ENCODE data around the gene PACRG. TPM values are rescaled to one million over a fixed set of nuclear protein-coding genes. Genes with fewer than 3 reads are reported as not detected.

PACRG gene
- total RNA-seq, 3 donors from 2014 or later, result 0.64 to 6.4 (median 4.6) TPM

DNA sequence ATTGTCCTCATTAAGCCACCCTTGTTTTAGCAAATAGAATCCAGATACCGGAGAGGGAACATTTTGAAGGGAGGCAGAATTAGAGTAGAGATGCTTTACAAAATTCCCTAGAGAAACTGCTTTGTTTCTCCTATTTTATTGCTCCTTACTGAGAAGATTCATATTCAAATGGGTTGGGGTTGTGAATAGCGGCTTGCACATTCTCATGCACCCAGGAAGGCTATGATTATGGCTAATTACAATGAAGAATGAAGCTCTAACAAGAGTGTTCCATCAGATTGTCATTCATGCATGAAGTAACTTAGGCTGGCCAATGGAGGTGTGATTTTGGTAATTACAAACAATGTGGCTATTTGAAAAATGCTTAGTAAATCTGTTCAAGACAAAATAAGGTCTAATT lies 129.6 kb downstream of the PACRG start:
- peak overlapping the region; percentile 45 to 59 for H3K27ac ChIP-seq
- no peaks in the 10 kb centered on the region for H3K36me3 ChIP-seq
- no peaks in the 10 kb centered on the region for H3K9me3 ChIP-seq
- no peak for TF ChIP-seq POLR2AphosphoS5 (IDR thresholded peaks at IDR 0.05)
- TF ChIP-seq, protein P1, sequence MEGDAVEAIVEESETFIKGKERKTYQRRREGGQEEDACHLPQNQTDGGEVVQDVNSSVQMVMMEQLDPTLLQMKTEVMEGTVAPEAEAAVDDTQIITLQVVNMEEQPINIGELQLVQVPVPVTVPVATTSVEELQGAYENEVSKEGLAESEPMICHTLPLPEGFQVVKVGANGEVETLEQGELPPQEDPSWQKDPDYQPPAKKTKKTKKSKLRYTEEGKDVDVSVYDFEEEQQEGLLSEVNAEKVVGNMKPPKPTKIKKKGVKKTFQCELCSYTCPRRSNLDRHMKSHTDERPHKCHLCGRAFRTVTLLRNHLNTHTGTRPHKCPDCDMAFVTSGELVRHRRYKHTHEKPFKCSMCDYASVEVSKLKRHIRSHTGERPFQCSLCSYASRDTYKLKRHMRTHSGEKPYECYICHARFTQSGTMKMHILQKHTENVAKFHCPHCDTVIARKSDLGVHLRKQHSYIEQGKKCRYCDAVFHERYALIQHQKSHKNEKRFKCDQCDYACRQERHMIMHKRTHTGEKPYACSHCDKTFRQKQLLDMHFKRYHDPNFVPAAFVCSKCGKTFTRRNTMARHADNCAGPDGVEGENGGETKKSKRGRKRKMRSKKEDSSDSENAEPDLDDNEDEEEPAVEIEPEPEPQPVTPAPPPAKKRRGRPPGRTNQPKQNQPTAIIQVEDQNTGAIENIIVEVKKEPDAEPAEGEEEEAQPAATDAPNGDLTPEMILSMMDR (IDR thresholded peaks at IDR 0.05), result no peak
- TF ChIP-seq POLR2A (IDR thresholded peaks at IDR 0.05), result no peak
- intact Hi-C loops (cut with DNase I; ENCODE audit: low total_unique reads), result loop anchor here (5.0 kb wide), 1 partner anchor 260 kb away; no protein-coding TSS in a partner anchor
- no peak for DNase-seq (ENCODE audit: low spot score in 2 of 2)
- H3K4me1 ChIP-seq, result no peaks in the 10 kb centered on the region
- peak overlapping the region in 2 of 3 donors; percentile 40 to 56 for H3K4me3 ChIP-seq
- H3K27me3 ChIP-seq, result no peaks in the 10 kb centered on the region

DNA sequence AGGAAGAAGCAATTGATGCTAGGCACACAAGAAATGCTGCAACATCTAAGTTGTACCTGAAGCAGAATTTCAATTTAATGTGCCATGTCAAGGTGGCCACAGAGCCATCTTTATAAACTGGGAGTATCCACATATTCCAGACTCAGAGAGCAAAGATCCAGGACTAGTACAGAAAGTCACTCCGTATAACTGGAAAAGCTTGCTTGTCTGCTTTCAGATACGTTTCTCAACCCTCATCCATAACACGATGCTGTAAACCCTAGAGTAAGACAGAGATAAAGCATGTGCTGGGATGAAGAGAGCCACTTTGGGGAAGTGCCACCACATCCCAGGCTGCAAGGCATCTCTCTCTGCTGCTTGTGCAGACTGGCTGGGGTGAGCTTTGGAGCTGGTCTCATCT lies 134.7 kb downstream of the PACRG start:
- TF ChIP-seq POLR2AphosphoS5 (IDR thresholded peaks at IDR 0.05), result no peak
- TF ChIP-seq POLR2A (IDR thresholded peaks at IDR 0.05), result no peak
- TF ChIP-seq, protein P1 (IDR thresholded peaks at IDR 0.05), result no peak
- no peaks in the 10 kb centered on the region for H3K27me3 ChIP-seq
- no peak overlapping the region for H3K4me3 ChIP-seq
- H3K36me3 ChIP-seq, result no peaks in the 10 kb centered on the region
- H3K9me3 ChIP-seq, result no peaks in the 10 kb centered on the region
- H3K27ac ChIP-seq, result no peak overlapping the region
- no peaks in the 10 kb centered on the region for H3K4me1 ChIP-seq
- intact Hi-C loops (cut with DNase I; ENCODE audit: low total_unique reads), result no loop called here
- DNase-seq (ENCODE audit: low spot score in 2 of 2), result no peak

DNA sequence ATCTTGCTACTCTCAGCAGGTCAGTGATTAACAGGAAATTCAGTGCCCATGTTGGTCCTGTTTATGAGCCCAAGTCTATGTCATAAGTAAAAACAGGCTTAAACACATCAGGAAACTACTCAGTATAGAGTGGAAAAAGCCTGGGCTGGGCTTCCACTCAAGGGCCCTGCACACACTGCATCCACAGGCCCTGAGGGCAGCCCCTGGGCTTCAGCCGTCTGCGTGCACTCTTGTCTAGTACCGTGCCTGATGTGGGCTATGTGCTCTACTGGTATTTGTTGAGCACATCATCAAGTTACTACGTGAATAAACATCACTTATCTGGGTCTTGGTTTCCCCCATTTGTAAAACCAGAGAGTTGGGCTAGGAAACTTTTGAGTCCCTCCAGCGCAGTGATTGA lies 135.2 kb downstream of the PACRG start:
- H3K4me3 ChIP-seq, result no peak overlapping the region
- no peaks in the 10 kb centered on the region for H3K27me3 ChIP-seq
- TF ChIP-seq, protein P1 (IDR thresholded peaks at IDR 0.05), result no peak
- no peak for TF ChIP-seq POLR2AphosphoS5 (IDR thresholded peaks at IDR 0.05)
- TF ChIP-seq POLR2A (IDR thresholded peaks at IDR 0.05), result no peak
- no peaks in the 10 kb centered on the region for H3K9me3 ChIP-seq
- no peaks in the 10 kb centered on the region for H3K36me3 ChIP-seq
- DNase-seq (ENCODE audit: low spot score in 2 of 2), result no peak
- intact Hi-C loops (cut with DNase I; ENCODE audit: low total_unique reads), result no loop called here
- no peak overlapping the region for H3K27ac ChIP-seq
- no peaks in the 10 kb centered on the region for H3K4me1 ChIP-seq

DNA sequence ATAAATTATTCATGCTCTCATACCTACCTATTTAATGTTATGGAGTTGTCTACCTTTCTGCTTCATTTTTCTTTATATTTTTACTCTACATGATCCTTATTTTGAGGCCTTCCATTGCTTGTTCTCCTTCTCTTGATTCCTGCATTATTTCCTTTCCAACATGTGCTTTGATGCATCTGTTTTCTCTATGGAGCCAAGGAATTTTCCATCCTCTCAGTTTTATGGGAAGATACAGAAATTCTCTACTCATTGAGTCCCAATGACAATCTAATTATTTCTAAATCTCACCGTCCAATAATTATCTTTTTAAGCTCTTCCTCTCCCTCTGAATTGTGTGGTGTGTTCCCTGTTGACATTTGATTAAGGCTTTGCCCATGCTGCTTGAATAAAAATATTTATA lies 136.0 kb downstream of the PACRG start:
- intact Hi-C loops (cut with DNase I; ENCODE audit: low total_unique reads), result no loop called here
- no peak for DNase-seq (ENCODE audit: low spot score in 2 of 2)
- TF ChIP-seq POLR2AphosphoS5 (IDR thresholded peaks at IDR 0.05) (no peak), POLR2A (IDR thresholded peaks at IDR 0.05) (no peak)
- TF ChIP-seq, protein P1 (IDR thresholded peaks at IDR 0.05), result no peak
- H3K4me3 ChIP-seq, result no peak overlapping the region
- no peaks in the 10 kb centered on the region for H3K4me1 ChIP-seq
- H3K27me3 ChIP-seq, result no peaks in the 10 kb centered on the region
- H3K36me3 ChIP-seq, result no peaks in the 10 kb centered on the region
- no peak overlapping the region for H3K27ac ChIP-seq
- no peaks in the 10 kb centered on the region for H3K9me3 ChIP-seq

DNA sequence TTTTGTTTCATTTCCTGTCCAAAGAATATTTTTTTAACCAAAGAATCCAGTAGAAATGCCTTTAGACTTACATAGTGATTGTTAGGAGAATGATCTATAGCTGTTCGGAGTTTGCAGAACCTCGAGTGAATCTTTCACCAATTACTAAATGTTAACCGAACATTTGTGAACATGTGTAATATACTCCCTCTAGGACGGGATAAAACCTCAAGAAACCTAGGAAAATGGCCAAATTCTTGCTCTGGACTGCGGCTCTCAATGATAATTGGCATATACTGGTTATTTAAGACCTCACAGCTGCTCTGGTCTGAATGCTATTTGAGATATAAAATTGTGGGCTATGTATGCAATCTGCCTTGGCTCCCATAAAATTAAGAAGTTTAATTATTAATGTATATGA lies 137.1 kb downstream of the PACRG start:
- no peaks in the 10 kb centered on the region for H3K27me3 ChIP-seq
- intact Hi-C loops (cut with DNase I; ENCODE audit: low total_unique reads), result no loop called here
- no peak for DNase-seq (ENCODE audit: low spot score in 2 of 2)
- TF ChIP-seq POLR2AphosphoS5 (IDR thresholded peaks at IDR 0.05) (no peak), POLR2A (IDR thresholded peaks at IDR 0.05) (no peak)
- TF ChIP-seq, protein P1 (IDR thresholded peaks at IDR 0.05), result no peak
- H3K36me3 ChIP-seq, result no peaks in the 10 kb centered on the region
- H3K4me1 ChIP-seq, result no peaks in the 10 kb centered on the region
- no peak overlapping the region for H3K27ac ChIP-seq
- no peaks in the 10 kb centered on the region for H3K9me3 ChIP-seq
- H3K4me3 ChIP-seq, result no peak overlapping the region
